UCSD-AML1 (cell line): Measurements from ENCODE around the gene TPRN.

Experiments used
- DNase-seq: peaks from one replicate; lab custom pipeline; 2025; ENCODE audit not compliant: unreplicated experiment; lab: John Stamatoyannopoulos, UW

The TPRN gene

GRCh38 chr9:137146527-137146918 is 54.0 kb downstream of the TPRN start:
- DNase-seq = no peak

GRCh38 chr9:137145731-137146526 is 54.6 kb downstream of the TPRN start:
- DNase-seq = no peak

GRCh38 chr9:137143459-137143858 is 57.1 kb downstream of the TPRN start:
- DNase-seq = no peak

- DNase-seq = no peak
These were observed 58.3 kb downstream of the TPRN start for GRCh38 chr9:137141976-137142936.
